GM21737 (cell line): ENCODE measurements around the gene OPA1.
"Not testable (repeated sequence)": the region's sequence is repeated elsewhere in the genome, so short reads cannot be mapped to it uniquely, and the experiment has no call there.

Experiments used
- ATAC-seq: cut with Tn5 transposase; IDR thresholded peaks from one replicate; pipeline ENCODE4 v1.9.1; 2021; ENCODE audit warnings: mild to moderate bottlenecking, moderate library complexity; ENCODE audit not compliant: unreplicated experiment

OPA1 gene

DNA sequence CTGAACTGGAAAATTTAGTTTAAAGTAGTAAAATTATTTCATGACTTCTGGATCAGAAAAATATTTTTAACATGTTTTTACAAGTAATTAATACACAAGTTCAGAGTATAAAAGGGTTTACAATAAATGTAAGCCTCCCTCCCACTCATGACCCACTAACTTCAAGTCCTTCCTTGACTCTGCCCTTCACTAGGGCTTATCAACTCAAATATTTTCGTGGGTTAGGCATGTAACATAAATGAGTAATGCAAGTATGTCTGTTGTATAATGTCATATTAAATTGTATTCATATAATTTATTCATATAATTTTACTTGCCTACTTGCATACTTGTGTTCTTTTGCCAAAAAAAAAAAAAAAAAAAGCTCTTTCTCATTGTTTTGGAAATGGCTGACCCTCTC lies 3.4 kb upstream of the OPA1 start:
- ATAC-seq, result no peak

GRCh38 chr3:193590088-193590856 lies 2.7 kb upstream of the OPA1 start:
- no peak for ATAC-seq

DNA sequence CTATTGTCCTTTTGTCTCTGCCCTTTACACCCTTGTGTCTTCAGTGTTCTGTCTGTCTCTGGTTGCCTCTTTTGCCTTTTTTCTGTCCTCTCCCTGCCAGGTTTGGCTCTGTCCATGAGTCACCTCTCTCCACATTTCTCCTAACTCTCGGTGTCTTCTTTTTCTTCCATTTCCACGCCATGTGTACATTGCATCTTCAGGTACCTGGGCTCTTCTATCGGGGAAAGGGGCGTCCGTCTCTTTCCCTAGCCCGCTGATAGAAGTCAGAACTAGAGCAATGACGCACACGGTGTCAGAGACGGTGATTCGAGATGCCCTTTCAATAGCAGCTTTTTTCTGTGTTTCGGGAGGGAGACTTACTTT lies 641 bp downstream of the OPA1 start:
- ATAC-seq, result peak; percentile 18

DNA sequence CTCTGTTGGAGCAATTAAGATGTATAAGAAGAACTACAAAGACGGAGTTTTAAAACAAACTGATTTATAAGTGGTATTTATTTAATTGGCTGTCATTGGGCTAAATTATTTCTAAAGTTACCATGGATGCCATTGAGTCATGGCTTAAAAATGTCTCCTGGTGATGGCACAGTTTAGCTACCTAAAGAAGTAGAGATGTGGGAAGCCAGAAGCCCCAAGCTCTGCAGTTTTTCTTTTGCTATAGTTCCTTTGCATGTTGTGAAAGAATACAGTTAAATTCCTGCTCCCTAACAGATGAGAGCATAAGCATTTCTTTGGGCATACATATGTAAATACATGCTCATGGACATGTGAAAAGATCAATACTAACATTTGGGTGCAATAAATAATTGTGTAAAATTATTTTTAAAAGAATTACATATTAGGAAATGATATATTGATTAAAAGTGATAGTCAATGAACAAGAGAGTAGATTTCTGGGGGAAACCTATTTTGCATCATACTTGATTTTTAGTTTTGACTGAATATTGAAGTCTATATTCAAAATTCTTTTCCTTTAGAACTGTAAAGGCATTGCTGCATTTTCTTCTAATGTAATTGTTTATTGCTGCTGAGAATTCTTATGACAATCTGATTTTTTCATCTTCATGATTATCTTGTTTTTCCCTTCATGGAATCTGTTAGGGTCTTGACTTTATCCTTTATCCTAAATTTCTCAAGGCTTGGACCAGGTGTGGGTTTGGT lies 2.1 kb downstream of the OPA1 start:
- ATAC-seq, result no peak

- no peak for ATAC-seq
Observed at GRCh38 chr3:193595939-193596487, 3.0 kb downstream of the OPA1 start.

GRCh38 chr3:193598202-193598601 lies 5.2 kb downstream of the OPA1 start:
- ATAC-seq, result no peak

- no peak for ATAC-seq
Observed at GRCh38 chr3:193599393-193599792, 6.4 kb downstream of the OPA1 start.

DNA sequence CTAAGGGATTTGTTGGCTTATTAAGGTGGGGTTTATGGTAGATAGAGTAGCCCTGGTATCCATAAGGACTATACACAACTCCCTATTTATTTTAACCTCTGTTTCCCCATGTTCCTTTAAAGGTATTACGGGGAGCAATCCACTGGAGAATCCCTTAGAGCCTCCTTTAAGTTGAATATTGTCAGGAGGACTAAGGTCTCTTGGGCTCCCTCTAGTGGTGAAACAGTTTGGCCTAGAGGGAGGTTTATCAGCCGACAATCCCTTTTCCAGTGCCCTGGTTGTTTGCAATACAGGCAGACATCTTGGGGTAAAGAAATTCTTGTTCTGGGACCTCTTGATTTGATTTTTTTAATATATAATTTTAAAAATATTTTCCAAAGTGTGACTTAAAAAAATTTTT lies 12.9 kb downstream of the OPA1 start:
- ATAC-seq, result peak; percentile 55

GRCh38 chr3:193606892-193607291 lies 13.9 kb downstream of the OPA1 start:
- ATAC-seq, result not testable (repeated sequence)

DNA sequence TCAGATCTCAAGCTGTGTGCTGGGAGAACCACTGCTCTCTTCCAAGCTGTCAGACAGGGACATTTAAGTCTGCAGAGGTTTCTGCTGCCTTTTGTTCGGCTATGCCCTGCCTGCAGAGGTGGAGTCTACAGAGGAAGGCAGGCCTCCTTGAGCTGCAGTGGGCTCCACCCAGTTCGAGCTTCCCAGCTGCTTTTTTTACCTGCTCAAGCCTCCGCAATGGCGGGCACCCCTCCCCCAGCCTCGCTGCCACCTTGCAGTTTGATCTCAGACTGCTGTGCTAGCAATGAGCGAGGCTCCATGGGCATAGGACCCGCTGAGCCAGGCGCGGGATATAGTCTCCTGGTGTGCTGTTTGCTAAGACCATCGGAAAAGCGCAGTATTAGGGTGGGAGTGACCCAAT lies 17.5 kb downstream of the OPA1 start:
- ATAC-seq, result not testable (repeated sequence)

GRCh38 chr3:193614430-193614829 lies 21.4 kb downstream of the OPA1 start:
- no peak for ATAC-seq

GRCh38 chr3:193617628-193618027 lies 24.6 kb downstream of the OPA1 start:
- ATAC-seq, result no peak

GRCh38 chr3:193620057-193620456 lies 27.0 kb downstream of the OPA1 start:
- ATAC-seq, result no peak

- peak; percentile 75 for ATAC-seq
Observed at GRCh38 chr3:193620650-193621049, 27.6 kb downstream of the OPA1 start.

- ATAC-seq, result no peak
Observed at GRCh38 chr3:193621127-193621526, 28.1 kb downstream of the OPA1 start.

GRCh38 chr3:193630005-193630404 lies 37.0 kb downstream of the OPA1 start:
- ATAC-seq, result no peak

GRCh38 chr3:193637831-193638230 lies 44.8 kb downstream of the OPA1 start:
- no peak for ATAC-seq

DNA sequence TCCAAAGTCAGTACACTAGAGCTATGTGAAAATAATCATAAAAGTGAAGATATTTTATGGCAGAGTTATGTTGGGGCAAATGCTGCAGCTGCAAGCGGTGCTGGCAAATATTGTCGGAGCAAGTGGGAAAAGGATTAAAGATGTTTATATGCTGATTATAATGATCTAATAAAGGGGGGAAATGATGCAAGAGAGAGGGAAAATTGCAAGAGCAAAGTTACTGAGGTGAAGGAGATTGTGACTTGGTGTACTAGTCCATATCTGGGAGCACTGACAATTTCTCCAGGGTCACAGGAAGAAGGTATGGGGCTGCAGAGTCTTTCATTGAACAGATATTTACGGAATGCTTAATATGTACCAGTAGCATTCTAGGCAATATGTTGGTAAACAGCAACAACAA lies 45.8 kb downstream of the OPA1 start:
- no peak for ATAC-seq

DNA sequence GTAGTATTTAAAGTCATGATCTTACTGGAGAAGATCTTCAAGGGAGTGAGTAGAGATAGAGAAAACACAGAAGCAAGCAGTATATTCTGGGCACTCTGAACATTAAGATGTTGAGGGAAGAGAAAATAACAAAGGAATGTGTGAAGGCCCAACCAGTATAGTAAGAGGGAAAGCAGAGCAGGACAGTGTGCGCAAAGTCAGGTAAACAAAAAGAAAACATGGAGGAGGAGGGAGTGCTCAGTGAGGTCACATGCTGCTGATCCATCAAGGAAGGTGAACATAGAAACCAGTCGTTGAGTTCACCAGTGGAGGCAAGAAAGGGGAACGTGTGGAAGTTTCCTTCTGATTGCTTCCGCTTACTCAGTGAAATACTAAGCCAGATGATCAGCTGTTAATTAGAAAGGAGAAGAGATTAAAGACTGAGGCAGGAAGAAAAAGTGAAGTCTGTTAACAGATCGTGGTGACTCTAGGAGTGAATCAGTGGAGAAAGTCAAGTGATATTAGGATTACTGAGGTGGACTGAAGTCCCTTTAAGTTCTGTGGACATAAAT lies 47.2 kb downstream of the OPA1 start:
- ATAC-seq, result no peak

GRCh38 chr3:193640728-193641439 lies 47.9 kb downstream of the OPA1 start:
- no peak for ATAC-seq

- no peak for ATAC-seq
Observed at GRCh38 chr3:193641440-193641775, 48.4 kb downstream of the OPA1 start.
